Stimulated activated CD8-positive, alpha-beta memory T cell treated with anti-CD3 and anti-CD28 coated beads, Interleukin-2, amount 100 ng/mL, for 1 hour (primary cell): ENCODE measurements around the gene ADGRV1.
"Not testable (repeated sequence)": the region's sequence is repeated elsewhere in the genome, so short reads cannot be mapped to it uniquely, and the experiment has no call there.

Experiments
- DNase-seq, 2 donors: peaks; one replicate each; pipeline ENCODE4 v3.0.0-alpha.2; 2020; ENCODE audit warnings: low read depth in 2 of 2

Gene ADGRV1

DNA sequence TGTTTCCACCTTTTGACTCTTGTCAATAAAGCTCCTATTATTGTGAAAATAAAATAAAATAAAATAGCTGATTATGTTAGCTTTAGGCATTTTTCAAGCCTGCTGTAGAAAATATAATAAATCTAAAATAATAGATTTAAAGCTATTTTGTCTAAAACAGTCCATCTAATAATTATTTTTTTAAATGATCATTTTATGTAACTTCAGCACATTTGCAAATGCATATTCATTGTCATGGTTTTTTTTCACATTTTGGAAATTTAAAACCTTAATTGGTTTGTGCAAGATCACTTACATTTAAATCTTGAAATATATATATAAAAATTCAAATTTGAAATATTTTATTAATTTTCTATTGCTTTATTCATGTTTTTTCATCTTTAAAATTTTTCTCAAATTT, 159.8 kb downstream of the ADGRV1 start:
- DNase-seq, result no peak

DNA sequence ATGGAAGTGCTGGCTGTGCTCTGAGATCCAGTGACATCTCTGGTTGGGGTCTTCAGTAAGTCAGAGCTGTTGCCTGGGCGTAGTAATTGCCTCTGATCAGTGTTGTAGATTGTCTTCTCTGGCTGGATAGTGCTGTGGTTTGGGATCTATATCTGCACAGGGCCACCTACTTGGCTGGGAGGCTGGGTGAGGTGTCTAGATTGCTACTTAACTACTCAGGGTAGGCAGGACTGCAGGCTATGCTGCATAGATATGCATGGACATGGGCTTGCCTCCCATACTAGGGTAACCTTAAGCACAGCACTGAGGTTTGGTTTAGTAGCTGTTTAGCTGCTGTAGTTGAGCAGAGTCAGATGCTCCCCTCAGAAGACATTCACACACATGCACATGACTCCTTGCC, 181.0 kb downstream of the ADGRV1 start:
- DNase-seq, result no peak

DNA sequence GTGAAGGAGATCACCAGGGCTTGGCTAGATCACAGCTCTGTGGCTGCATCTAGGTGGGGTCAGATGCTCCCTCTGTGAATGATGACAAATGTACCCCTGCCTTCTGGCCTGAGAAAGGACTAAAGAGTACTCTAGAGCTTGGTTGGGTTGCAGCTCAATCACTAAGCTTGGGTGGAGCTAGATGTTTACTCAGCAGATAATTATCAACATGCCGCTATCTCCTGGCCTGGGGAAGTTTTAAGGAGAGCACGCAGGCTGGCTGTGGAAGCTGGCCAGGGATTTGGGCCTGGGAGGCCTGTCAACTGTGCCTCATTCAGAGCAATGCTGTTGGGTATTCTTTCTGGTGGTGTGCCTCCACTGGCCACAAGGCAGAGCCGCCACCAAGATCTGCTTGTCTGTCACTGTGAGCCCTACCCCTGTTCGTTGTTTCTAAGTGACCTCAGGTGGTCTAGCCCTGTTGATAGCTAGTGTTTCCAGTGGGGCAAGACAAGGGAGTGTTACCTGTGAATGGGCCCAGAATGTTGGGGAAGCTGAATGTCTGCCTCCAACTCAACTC, 181.7 kb downstream of the ADGRV1 start:
- no peak for DNase-seq

GRCh38 chr5:90741022-90741564, 182.5 kb downstream of the ADGRV1 start:
- no peak for DNase-seq

- DNase-seq, result no peak
Measured at GRCh38 chr5:90746119-90746518, 187.5 kb downstream of the ADGRV1 start.

GRCh38 chr5:90747175-90747574, 188.6 kb downstream of the ADGRV1 start:
- DNase-seq, result no peak

DNA sequence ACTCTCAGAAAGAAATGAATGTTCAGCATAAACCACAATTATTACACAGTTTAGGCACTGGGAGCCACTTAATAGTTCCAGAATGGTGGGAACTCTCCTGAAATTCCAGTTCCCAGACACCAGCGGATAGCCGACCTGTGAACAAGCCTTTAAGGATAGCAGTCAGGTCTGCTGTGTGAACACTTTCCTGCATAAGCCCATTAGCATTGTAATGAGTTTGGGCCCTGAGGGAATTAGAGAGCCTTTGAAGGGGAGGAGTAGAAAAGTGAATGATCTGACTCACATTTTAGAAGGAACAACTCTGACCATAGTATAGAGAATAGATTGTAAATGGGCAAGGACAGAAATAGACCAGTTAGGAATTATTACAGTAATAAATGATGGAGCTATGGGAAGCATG, 189.1 kb downstream of the ADGRV1 start:
- no peak for DNase-seq

DNA sequence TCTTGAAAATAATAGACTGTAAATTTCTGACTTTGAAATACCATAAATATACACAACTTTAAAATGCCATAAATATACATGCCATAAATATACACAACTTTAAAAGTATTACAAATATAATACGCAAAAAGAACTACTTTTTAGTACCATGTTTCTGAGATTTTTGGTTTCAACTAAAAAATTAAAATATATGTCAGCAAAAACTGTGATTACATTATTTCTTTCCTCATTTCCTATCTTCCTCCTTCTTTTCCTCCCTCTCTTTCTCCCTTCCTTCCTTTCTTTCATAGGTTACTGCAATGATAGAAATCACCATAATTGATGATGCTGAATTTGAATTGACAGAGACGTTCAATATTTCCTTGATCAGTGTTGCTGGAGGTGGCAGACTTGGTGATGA, 200.5 kb downstream of the ADGRV1 start:
- no peak for DNase-seq

DNA sequence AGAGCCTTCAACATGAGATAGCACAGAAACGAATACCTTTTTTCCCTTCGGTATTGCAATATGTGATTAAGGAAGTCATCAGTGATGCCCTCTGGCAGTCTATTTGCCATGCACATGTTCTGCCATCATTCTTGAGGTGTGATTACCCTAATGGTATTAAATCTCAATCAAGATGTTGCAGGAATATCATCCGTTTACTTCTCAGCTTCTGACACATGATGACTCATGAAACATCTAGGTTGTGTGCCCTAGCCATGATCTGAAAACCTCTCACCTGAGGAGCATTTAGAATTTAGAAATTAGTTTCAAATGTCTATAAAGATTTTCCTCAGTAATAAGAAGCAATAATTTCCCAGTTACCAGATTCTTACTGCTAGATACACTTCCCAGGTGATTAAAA, 209.1 kb downstream of the ADGRV1 start:
- no peak for DNase-seq

DNA sequence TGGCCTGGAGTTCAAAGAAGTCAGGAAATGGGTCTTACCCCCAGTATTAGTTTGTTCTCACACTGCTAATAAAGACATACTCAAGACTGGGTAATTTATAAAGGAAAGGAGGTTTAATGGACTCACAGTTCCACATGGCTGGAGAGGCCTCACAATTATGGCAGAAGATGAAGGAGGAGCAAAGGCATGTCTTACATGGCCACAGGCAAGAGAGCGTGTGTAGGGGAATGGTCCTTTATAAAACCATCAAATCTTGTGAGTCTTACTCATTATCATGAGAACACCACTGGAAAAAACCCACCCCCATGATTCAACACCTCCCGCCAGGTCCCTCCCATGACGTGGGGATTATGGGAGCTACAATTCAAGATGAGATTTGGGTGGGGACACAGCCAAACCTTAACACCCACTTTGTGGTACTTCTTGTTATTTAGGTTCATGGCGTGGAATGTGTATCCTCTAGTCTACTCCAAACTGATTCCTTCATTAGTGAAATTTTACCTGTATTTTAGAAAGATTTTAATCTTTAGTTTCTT, 211.5 kb downstream of the ADGRV1 start:
- not testable (repeated sequence) for DNase-seq

DNA sequence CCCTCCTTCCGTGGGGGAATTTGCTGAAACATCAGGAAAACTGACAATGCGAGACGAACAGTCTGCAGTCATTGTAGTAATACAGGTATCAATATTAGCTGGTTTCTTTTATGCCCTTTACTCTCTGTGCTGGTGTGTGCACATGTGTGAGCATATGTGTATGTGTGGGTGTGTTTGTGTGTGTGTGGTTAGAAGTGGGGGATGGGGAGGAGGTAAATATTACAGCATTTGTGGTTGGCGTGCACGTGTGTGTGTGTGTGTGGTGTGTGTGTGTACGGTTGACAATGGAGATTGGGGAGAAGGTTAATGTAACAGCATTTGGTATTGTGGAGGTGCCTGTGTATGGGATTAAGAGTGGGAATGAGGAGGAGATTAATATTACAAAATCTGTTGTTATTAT, 219.4 kb downstream of the ADGRV1 start:
- DNase-seq, result no peak

- DNase-seq, result peak; percentile 22 to 39
Measured at GRCh38 chr5:90783460-90784333, 225.1 kb downstream of the ADGRV1 start.

GRCh38 chr5:90786756-90787155, 228.2 kb downstream of the ADGRV1 start:
- DNase-seq, result no peak

DNA sequence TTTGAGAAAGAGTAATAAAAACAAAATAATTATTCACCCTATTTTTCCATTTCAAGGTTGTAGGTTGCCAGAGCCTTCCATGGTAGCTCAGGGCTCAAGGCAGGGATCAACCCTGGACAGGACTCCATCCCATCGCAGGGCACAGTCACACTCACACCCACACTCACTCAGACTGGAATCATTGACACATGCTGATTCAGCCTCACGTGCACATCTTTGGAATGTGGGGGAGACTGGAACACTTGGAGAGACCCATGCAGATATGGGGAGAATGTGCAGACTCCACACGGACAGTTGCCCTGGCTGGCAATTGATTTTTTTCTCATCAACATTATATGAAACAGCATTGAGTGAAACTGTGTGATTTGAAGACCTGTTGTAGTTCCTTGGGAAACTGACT, 234.1 kb downstream of the ADGRV1 start:
- DNase-seq, result no peak

- DNase-seq, result no peak
Measured at GRCh38 chr5:90793183-90793582, 234.6 kb downstream of the ADGRV1 start.

- not testable (repeated sequence) for DNase-seq
Measured at GRCh38 chr5:90796919-90797318, 238.3 kb downstream of the ADGRV1 start.

- not testable (repeated sequence) for DNase-seq
Measured at GRCh38 chr5:90800082-90800481, 241.5 kb downstream of the ADGRV1 start.

DNA sequence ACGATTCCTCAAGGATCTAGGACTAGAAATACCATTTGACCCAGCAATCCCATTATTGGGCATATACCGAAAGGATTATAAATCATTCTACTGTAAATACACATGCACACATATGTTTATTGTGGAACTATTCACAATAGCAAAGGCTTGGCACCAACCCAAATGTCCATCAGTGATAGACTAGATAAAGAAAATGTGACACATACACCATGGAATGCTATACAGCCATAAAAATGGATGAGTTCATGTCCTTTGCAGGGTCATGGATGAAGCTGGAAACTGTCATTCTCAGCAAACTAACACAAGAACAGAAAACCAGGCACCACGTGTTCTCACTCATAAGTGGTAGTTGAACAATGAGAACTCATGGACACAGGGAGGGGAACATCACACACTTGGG, 241.9 kb downstream of the ADGRV1 start:
- DNase-seq, result not testable (repeated sequence)

DNA sequence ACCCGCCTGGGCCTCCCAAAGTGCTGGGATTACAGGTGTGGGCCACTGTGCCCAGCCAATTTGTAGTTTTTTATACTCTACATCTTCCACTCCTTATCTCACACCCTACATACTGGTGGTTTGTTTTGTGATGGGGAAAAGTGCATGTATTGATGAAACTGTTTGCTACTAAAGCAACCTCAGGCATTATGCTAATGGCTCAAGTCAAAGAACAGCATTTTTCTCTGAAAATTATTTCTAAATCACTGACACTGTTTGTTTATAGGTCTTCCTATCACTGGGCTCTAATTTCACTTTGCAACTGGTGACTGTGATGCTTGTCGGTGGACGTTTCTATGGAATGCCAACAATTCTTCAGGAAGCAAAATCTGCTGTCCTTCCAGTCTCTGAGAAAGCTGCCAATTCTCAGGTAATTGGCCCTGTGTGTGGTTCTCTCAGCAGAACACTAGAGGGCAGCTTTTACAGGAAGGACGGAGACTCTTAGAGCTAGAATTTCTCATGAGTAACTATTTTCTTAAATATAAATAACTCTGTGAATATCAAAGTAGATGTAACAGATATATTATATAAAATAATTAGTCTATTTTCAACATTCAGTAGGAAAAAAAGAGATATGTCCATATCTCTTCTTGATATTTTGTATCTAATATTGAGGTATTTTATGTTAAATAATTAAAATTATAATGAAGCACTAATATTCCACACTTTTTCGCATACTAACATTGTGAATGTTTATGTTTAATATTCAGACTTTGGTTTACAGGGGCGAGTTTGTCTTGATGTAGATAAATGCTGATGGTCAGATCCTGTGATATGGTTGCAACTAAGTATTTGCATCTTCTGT, 244.1 kb downstream of the ADGRV1 start:
- DNase-seq, result no peak

- no peak for DNase-seq
Measured at GRCh38 chr5:90803381-90803780, 244.8 kb downstream of the ADGRV1 start.

- no peak for DNase-seq
Measured at GRCh38 chr5:90803876-90804275, 245.3 kb downstream of the ADGRV1 start.

DNA sequence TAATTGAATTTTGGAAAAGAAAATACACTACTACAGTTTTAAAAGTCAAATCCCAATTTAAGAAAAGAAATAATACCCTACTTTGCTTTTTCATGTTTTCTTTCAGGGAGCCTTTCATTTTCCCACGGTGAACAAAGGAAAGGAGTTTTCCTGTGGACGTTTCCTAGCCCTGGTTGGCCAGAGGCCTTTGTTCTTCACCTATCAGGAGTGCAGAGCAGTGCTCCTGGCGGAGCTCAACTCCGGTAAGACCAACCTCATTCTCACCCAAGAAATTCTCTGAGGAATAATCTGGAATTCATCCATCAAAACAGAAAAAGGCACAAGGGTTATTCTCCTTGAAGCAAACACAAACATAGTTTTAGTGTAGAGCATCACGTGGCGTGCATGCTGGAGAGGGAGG, 248.9 kb downstream of the ADGRV1 start:
- DNase-seq, result no peak
